ENCODE measurements around the gene PNMA8B. TPM values are rescaled to one million over a fixed set of nuclear protein-coding genes. Genes with fewer than 3 reads are reported as not detected.

The PNMA8B gene
- total RNA-seq, 1 donor from 2014 or later: 0.92 TPM

DNA sequence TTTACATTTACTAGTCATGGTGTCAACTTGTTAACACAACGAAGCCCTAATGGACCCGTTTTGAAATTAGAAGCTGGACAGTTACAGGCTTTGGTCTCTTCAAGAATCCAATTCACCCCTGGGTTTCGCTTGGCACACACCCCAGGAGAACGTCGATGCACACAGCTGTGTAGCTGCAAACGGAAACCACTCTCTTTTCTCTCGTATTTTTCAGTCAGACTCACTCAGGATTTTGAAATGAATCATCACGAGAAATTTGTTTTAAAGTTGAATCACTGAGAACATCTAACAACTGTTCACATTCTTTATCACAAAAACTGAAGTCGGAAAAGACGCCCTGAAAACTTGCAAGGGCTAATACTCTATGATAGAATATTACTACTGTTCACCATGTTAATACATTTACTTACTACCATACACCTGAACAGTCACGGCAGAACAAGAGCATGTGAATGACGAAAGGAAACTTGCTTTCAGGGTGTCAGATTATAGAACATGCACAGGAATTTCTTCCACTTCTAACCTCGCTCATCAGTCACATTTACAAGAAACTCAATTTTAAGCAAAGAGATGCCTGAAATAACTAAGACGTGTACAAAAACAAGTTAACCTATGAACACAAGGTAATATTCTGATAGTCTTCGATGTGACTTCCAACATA lies 29.0 kb downstream of the PNMA8B start:
- TF ChIP-seq, protein P1, sequence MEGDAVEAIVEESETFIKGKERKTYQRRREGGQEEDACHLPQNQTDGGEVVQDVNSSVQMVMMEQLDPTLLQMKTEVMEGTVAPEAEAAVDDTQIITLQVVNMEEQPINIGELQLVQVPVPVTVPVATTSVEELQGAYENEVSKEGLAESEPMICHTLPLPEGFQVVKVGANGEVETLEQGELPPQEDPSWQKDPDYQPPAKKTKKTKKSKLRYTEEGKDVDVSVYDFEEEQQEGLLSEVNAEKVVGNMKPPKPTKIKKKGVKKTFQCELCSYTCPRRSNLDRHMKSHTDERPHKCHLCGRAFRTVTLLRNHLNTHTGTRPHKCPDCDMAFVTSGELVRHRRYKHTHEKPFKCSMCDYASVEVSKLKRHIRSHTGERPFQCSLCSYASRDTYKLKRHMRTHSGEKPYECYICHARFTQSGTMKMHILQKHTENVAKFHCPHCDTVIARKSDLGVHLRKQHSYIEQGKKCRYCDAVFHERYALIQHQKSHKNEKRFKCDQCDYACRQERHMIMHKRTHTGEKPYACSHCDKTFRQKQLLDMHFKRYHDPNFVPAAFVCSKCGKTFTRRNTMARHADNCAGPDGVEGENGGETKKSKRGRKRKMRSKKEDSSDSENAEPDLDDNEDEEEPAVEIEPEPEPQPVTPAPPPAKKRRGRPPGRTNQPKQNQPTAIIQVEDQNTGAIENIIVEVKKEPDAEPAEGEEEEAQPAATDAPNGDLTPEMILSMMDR (conservative IDR thresholded peaks at IDR 0.05; ENCODE audit: low read depth, low read length): no peak
- H3K4me3 ChIP-seq (ENCODE audit: low read depth, low read length): no peak overlapping the region
- no peak for DNase-seq (ENCODE audit: low read depth)

- DNase-seq (ENCODE audit: low read depth): no peak
- no peak overlapping the region for H3K4me3 ChIP-seq (ENCODE audit: low read depth, low read length)
- TF ChIP-seq, protein P1 (conservative IDR thresholded peaks at IDR 0.05; ENCODE audit: low read depth, low read length): no peak
These were observed 32.2 kb downstream of the PNMA8B start for GRCh38 chr19:46463516-46463915.

DNA sequence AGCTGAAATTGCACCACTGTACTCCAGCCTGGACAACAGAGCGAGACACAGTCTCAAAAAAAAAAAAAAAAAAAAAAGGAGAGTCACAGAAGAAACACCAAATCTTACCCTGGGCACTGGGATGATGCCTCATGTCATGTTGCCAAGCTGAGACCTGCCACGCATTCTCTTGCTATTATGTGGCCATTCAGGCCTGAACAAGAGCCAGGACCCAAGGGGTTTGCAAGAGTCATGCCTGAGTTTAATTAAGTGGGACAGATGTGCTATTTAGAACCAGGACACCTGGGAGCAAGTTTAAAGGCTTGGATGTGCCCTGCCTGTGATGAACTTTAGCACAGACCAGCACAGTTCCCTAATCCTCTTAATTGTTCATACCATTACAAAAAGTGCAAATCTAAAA lies 34.1 kb downstream of the PNMA8B start:
- H3K4me3 ChIP-seq (ENCODE audit: low read depth, low read length): no peak overlapping the region
- TF ChIP-seq, protein P1 (conservative IDR thresholded peaks at IDR 0.05; ENCODE audit: low read depth, low read length): no peak
- DNase-seq (ENCODE audit: low read depth): no peak

GRCh38 chr19:46460981-46461380 lies 34.7 kb downstream of the PNMA8B start:
- TF ChIP-seq, protein P1 (conservative IDR thresholded peaks at IDR 0.05; ENCODE audit: low read depth, low read length): no peak
- DNase-seq (ENCODE audit: low read depth): no peak
- H3K4me3 ChIP-seq (ENCODE audit: low read depth, low read length): no peak overlapping the region

DNA sequence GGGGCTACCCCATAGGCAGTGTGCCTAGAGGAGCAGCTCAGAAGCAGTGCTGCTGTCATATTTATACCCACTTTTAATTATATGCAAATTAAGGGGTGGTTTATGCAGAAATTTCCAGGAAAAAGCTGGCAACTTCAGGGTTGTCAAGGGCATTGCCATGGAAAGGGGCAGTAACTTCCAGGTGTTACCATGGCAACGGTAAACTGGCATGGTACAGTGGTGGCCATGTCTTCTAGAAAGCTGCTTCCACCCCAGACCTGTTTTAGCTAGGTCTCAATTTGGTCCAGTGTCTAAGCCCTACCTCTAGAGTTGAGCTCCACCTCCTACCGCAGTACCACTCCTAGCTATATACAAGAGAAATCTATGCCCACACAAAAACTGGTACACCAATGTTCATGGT lies 35.6 kb downstream of the PNMA8B start:
- TF ChIP-seq, protein P1 (conservative IDR thresholded peaks at IDR 0.05; ENCODE audit: low read depth, low read length): no peak
- H3K4me3 ChIP-seq (ENCODE audit: low read depth, low read length): no peak overlapping the region

DNA sequence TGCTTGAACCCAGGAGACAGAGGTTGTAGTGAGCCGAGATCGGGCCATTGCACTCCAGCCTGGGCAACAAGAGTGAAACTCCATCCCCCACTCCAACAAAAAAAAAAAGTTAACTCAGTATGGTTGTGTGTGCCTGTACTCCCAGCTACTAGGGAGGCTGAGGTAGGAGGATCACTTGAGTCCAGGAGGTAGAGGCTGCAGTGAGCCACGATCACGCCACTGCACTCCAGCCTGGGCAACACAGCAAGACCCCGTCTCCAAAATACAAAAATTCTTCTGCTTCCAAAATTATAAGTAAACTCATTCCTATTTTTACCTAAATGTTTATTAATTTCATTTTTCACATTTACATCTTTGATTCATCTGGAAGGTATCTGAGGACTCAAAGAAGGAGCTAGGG lies 38.7 kb downstream of the PNMA8B start:
- TF ChIP-seq, protein P1 (conservative IDR thresholded peaks at IDR 0.05; ENCODE audit: low read depth, low read length): no peak
- H3K4me3 ChIP-seq (ENCODE audit: low read depth, low read length): no peak overlapping the region
- no peak for DNase-seq (ENCODE audit: low read depth)

More for the DNA sequence above, 35.6 kb downstream of the PNMA8B start:
- DNase-seq (ENCODE audit: low read depth): no peak

DNA sequence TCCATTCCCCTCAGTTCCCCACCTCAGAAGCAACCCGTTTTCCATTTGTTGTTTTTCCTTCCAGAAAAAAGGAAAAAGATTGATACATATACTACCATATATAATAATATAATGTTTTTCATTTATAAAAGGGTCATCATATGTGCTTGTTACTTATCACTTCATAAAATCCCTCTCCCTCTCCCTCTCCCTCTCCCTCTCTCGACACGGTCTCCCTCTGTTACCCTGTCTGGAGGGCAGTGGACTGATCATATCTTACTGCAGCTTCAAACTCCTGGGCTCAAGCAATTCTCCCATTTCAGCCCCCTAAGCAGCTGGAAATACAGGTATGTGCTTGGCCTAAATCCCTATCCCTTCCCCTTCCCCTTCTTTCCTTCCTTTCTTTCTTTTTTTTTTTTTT lies 41.4 kb downstream of the PNMA8B start:
- TF ChIP-seq, protein P1 (conservative IDR thresholded peaks at IDR 0.05; ENCODE audit: low read depth, low read length): no peak
- DNase-seq (ENCODE audit: low read depth): no peak
- no peak overlapping the region for H3K4me3 ChIP-seq (ENCODE audit: low read depth, low read length)

Measured in epithelial cell of proximal tubule (primary cell).